Esophagus muscularis mucosa (tissue), 4 donors: Measurements from ENCODE around the gene ABTB2. TPM values are rescaled to one million over a fixed set of nuclear protein-coding genes. Genes with fewer than 3 reads are reported as not detected.

Experiments
- DNase-seq: peaks from one replicate; pipeline ENCODE4 v3.0.0-alpha.2; 2017; ENCODE audit errors: extremely low spot score
- H3K27ac ChIP-seq, 4 donors: fragments of 200-600 bp; sonication (generic); replicated peaks in 1 of 4; 1 replicate in 3 of 4; 2 replicates in 1 of 4; pipeline ENCODE4 v1.5.1; 2016 to 2019; ENCODE audit warnings: mild to moderate bottlenecking in 1 of 4
- H3K27me3 ChIP-seq, 4 donors: fragments of 200-600 bp; sonication (generic); one replicate each; pipeline versions ENCODE4 v1.5.1 to v1.6.0; 2016 to 2019
- H3K36me3 ChIP-seq, 4 donors: fragments of 200-600 bp; sonication (generic); one replicate each; pipeline ENCODE4 v1.5.1; 2016 to 2019
- H3K4me1 ChIP-seq, 4 donors: fragments of 200-600 bp; sonication (generic); one replicate each; pipeline ENCODE4 v1.5.1; 2016 to 2019
- H3K4me3 ChIP-seq, 4 donors: fragments of 200-600 bp; sonication (generic); 1 replicate in 2 of 4; 2 replicates in 2 of 4; pipeline ENCODE4 v1.5.1; 2016 to 2019; ENCODE audit warnings: mild to moderate bottlenecking in 4 of 4, moderate library complexity in 1 of 4
- H3K9me3 ChIP-seq, 4 donors: fragments of 200-600 bp; sonication (generic); 1 replicate in 3 of 4; 2 replicates in 1 of 4; pipeline ENCODE4 v1.5.1; 2016 to 2019
- CTCF ChIP-seq, 3 experiments: fragments of 200-600 bp in 2 of 3; fragments of 450-650 bp in 1 of 3; sonication (generic) in 2 of 3; IDR thresholded peaks; one replicate each; pipeline ENCODE4 v1.5.1; 2017 to 2019; ENCODE audit warnings: antibody characterized with exemption in 3 of 3, mild to moderate bottlenecking in 2 of 3, moderate library complexity in 1 of 3
- EP300 ChIP-seq: sonication (generic); formaldehyde crosslinking; IDR thresholded peaks from one replicate; pipeline ENCODE4 v1.6.1; 2017; ENCODE audit warnings: antibody characterized with exemption
- POLR2A ChIP-seq: fragments of 450-650 bp; IDR thresholded peaks from one replicate; pipeline ENCODE4 v1.6.1; 2017; ENCODE audit warnings: antibody characterized with exemption, moderate library complexity, mild to moderate bottlenecking, low read depth
- POLR2AphosphoS5 ChIP-seq, 2 donors: sonication (generic); formaldehyde crosslinking; IDR thresholded peaks; one replicate each; pipeline ENCODE4 v1.6.1; 2017; ENCODE audit warnings: antibody characterized with exemption in 2 of 2
- WGBS: methylation state at CpG from one replicate; pipeline ENCODE4 v1.1.5; 2018; 5-methylcytosine and 5-hydroxymethylcytosine counted together
- intact Hi-C: fragments of 100-400 bp; cut with DNase I; formaldehyde crosslinking; loops from one replicate; pipeline ENCODE4 v1.15.1; 2023
- total RNA-seq, 4 donors: library from RNA; depleted of rRNA; stranded (reverse); fragments of >200 nt; gene quantifications; one replicate each; pipeline versions ENCODE4 v1.1.0 to v1.2.1, GENCODE V29; 2016

The ABTB2 gene
- total RNA-seq, 4 donors from 2014 or later = 5.0 to 8.0 (median 7.2) TPM

- TF ChIP-seq EP300 (no peak), POLR2A (no peak), POLR2AphosphoS5 (IDR thresholded peaks at IDR 0.05) (no peak), CTCF (IDR thresholded peaks at IDR 0.05) (no peak)
- no peaks in the 10 kb centered on the region for H3K36me3 ChIP-seq
- no peaks in the 10 kb centered on the region for H3K27me3 ChIP-seq
- H3K27ac ChIP-seq = no peak overlapping the region
- no peak for DNase-seq
- intact Hi-C loops = no loop called here
- H3K9me3 ChIP-seq = no peaks in the 10 kb centered on the region
- no peak overlapping the region for H3K4me3 ChIP-seq
- H3K4me1 ChIP-seq = peaks cover 0 to 6% (median 4%) of the 10 kb centered on the region in 4 donors
- 92% methylated on average over 11 of the region's 11 CpGs for WGBS
Observed at GRCh38 chr11:34238533-34238932, 119.3 kb downstream of the ABTB2 start.

- no peaks in the 10 kb centered on the region for H3K36me3 ChIP-seq
- no peak overlapping the region for H3K27ac ChIP-seq
- 86% methylated on average over 9 of the region's 9 CpGs for WGBS
- no peaks in the 10 kb centered on the region for H3K4me1 ChIP-seq
- H3K4me3 ChIP-seq = no peak overlapping the region
- intact Hi-C loops = no loop called here
- H3K9me3 ChIP-seq = no peaks in the 10 kb centered on the region
- DNase-seq = no peak
- TF ChIP-seq EP300 = no peak
- TF ChIP-seq CTCF (IDR thresholded peaks at IDR 0.05) = no peak
- TF ChIP-seq POLR2A = no peak
- TF ChIP-seq POLR2AphosphoS5 (IDR thresholded peaks at IDR 0.05) = no peak
- H3K27me3 ChIP-seq = no peaks in the 10 kb centered on the region
Observed at GRCh38 chr11:34236572-34236971, 121.2 kb downstream of the ABTB2 start.

GRCh38 chr11:34235591-34236071, 122.2 kb downstream of the ABTB2 start:
- no peak for DNase-seq
- Histone ChIP-seq H3K4me1 (no peaks in the 10 kb centered on the region), H3K27me3 (no peaks in the 10 kb centered on the region), H3K27ac (no peak overlapping the region), H3K9me3 (no peaks in the 10 kb centered on the region), H3K4me3 (no peak overlapping the region), H3K36me3 (no peaks in the 10 kb centered on the region)
- TF ChIP-seq EP300 (no peak), POLR2A (no peak)
- intact Hi-C loops = no loop called here
- WGBS = 87% methylated on average over 7 of the region's 7 CpGs

- H3K9me3 ChIP-seq = no peaks in the 10 kb centered on the region
- WGBS = 64% methylated on average over 4 of the region's 4 CpGs
- intact Hi-C loops = no loop called here
- H3K4me1 ChIP-seq = no peaks in the 10 kb centered on the region
- no peak for TF ChIP-seq POLR2A
- TF ChIP-seq EP300 = no peak
- TF ChIP-seq POLR2AphosphoS5 (IDR thresholded peaks at IDR 0.05) = no peak
- no peak for TF ChIP-seq CTCF (IDR thresholded peaks at IDR 0.05)
- no peaks in the 10 kb centered on the region for H3K36me3 ChIP-seq
- no peak for DNase-seq
- no peaks in the 10 kb centered on the region for H3K27me3 ChIP-seq
- H3K4me3 ChIP-seq = no peak overlapping the region
- H3K27ac ChIP-seq = no peak overlapping the region
Observed at GRCh38 chr11:34235189-34235588, 122.6 kb downstream of the ABTB2 start.

- WGBS = 56% methylated on average over 7 of the region's 9 CpGs
- Histone ChIP-seq H3K27ac (no peak overlapping the region), H3K4me3 (no peak overlapping the region), H3K36me3 (no peaks in the 10 kb centered on the region), H3K27me3 (no peaks in the 10 kb centered on the region), H3K9me3 (no peaks in the 10 kb centered on the region), H3K4me1 (no peaks in the 10 kb centered on the region)
- intact Hi-C loops = no loop called here
- TF ChIP-seq EP300 (no peak), POLR2AphosphoS5 (IDR thresholded peaks at IDR 0.05) (no peak), POLR2A (no peak), CTCF (IDR thresholded peaks at IDR 0.05) (no peak)
- no peak for DNase-seq
Observed at GRCh38 chr11:34234086-34234740, 123.6 kb downstream of the ABTB2 start.
